ENCODE measurements around the gene PBLD. TPM values are rescaled to one million over a fixed set of nuclear protein-coding genes. Genes with fewer than 3 reads are reported as not detected.
"Not testable (repeated sequence)": the region's sequence is repeated elsewhere in the genome, so short reads cannot be mapped to it uniquely, and the experiment has no call there.

The PBLD gene
- polyA plus RNA-seq, 3 donors: 4.5 to 23.3 (median 8.3) TPM

GRCh38 chr10:68251151-68251550 lies 81.6 kb downstream of the PBLD start:
- 80 to 88% (median 82%) methylated on average over 7 of the region's 7 CpGs for WGBS, 3 donors
- H3K27ac ChIP-seq (ENCODE audit: low read depth, low read length): no peak overlapping the region

DNA sequence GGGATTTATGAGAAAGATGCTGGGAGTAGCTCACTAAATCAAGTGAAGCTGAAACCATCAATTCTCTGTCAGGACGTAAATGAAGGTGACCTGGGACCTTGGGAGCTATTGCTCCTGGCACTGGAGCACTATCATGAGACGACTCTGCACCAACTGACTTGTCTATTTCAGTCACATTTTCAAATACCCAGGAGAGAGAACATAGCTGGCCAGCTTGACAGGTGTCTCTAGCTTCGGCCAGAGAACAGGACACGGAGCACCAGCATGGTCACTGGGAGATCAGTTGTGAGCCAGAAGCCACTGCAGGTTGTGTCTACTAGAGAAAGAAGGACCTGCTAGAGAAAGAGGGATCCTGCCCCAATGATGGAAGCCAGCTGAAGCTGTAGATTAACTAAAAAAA lies 83.4 kb downstream of the PBLD start:
- WGBS, 3 donors: 87 to 93% (median 90%) methylated on average over 4 of the region's 4 CpGs
- H3K27ac ChIP-seq (ENCODE audit: low read depth, low read length): no peak overlapping the region

- WGBS, 3 donors: 79 to 88% (median 86%) methylated on average over 6 of the region's 6 CpGs
- no peak overlapping the region for H3K27ac ChIP-seq (ENCODE audit: low read depth, low read length)
Measured at GRCh38 chr10:68247931-68248330, 84.8 kb downstream of the PBLD start.

GRCh38 chr10:68246397-68246796 lies 86.3 kb downstream of the PBLD start:
- not testable (repeated sequence) for H3K27ac ChIP-seq (ENCODE audit: low read depth, low read length)
- WGBS, 3 donors: 91 to 96% (median 95%) methylated on average over 7 of the region's 7 CpGs

DNA sequence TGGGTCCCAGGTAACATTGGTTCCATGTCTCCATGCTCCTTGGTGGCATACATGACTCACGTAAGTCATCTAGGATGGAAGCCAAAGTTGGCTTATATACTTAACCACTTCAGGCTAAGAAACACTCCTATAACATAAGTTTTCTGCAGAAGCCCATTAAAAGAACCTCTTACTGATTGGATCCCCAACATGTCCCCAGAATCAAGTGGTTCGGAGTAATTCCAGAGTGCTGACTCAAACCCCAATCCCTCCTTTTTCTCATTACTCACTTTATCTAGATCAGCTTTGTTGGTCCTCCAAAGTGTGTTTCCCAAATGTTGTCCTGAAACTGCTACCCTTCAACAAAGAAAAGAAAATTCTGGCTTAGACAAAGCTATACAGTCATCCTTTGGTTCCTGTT lies 90.7 kb downstream of the PBLD start:
- 67 to 94% (median 92%) methylated on average over 2 of the region's 2 CpGs for WGBS, 3 donors
- no peak overlapping the region for H3K27ac ChIP-seq (ENCODE audit: low read depth, low read length)

GRCh38 chr10:68239596-68240150 lies 93.1 kb downstream of the PBLD start:
- no peak overlapping the region for H3K27ac ChIP-seq (ENCODE audit: low read depth, low read length)
- 61 to 75% (median 70%) methylated on average over 5 of the region's 5 CpGs for WGBS, 3 donors

GRCh38 chr10:68239069-68239468 lies 93.7 kb downstream of the PBLD start:
- WGBS, 3 donors: 95 to 96% (median 95%) methylated on average over 5 of the region's 5 CpGs
- no peak overlapping the region for H3K27ac ChIP-seq (ENCODE audit: low read depth, low read length)

DNA sequence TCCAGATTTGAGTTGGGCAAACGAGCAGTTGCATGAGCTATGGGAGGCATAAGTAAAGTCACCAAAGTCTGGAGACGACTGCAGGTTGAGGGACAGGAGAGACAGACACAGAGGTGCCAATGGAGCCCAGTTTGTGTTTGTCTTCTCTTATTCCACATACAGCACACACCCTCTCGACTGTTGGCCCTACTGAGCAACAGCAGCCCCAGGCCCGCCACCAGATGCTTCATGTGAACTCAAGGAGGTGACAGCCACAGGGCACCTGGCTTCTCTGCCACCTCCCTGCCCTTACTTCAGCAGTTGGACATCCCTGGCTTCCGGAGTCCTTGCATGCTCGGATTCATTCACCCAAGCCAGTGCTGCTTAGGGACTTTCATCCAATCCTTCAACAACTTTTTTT lies 94.4 kb downstream of the PBLD start:
- 86 to 93% (median 91%) methylated on average over 6 of the region's 6 CpGs for WGBS, 3 donors
- no peak overlapping the region for H3K27ac ChIP-seq (ENCODE audit: low read depth, low read length)

DNA sequence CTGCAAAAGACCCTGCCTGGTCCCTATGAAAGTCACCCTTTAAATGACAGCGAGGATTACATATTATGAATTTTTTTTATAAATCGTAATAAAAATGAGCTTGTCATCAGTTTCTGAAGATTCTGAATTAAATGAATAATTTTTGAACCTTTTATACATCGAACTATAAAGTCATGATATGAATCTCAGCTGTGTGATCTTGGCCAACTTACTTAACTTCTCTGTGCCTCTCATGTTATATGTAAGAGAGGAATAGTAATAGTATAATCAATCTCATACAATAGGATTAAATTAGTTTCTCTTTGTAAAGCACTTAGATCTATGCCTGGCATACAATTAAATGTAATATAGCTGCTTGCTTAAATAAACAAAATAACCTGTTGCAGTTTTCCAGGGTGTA lies 95.6 kb downstream of the PBLD start:
- WGBS, 3 donors: 90 to 93% (median 92%) methylated on average over 3 of the region's 3 CpGs
- no peak overlapping the region for H3K27ac ChIP-seq (ENCODE audit: low read depth, low read length)

- H3K27ac ChIP-seq (ENCODE audit: low read depth, low read length): no peak overlapping the region
Measured at GRCh38 chr10:68235581-68235980, 97.1 kb downstream of the PBLD start.

DNA sequence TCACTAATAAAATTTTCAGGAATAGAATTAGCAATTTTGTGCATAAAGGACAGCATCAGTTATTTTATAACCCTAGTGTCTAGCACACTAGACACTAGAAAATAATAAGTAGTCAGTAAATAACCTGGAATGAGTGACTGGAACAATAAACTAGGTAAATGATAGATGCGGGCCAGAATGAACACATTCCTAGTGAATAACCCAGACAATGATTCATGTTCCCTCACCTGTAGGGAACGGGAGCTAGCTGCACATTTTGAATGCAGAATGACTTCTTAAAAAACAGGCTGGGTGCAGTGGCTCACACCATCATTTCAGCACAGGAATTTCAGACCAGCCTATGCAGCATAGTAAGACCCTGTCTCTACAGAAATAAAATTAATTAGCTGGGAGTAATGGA lies 97.6 kb downstream of the PBLD start:
- H3K27ac ChIP-seq (ENCODE audit: low read depth, low read length): no peak overlapping the region
- 74 to 84% (median 81%) methylated on average over 2 of the region's 2 CpGs for WGBS, 3 donors

DNA sequence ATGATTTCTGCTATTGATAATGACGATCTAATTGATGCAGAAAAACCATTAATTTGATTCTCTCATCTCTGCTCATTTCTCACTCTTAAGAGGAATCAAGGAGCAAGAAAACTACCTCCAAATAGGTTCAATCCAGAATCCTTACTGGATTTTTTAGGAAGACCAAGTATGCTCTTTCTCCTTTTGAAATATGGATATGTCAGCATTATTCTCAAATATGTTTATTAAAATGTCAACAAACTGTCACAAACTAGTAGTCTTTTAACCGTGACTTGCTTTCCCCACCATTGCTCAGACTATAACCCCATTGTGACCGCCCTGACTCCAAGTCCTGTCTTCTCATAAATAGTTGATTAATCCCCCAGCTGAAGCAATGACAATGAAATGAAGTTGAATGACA lies 99.7 kb downstream of the PBLD start:
- H3K27ac ChIP-seq (ENCODE audit: low read depth, low read length): no peak overlapping the region
- WGBS, 3 donors: 82 to 87% (median 82%) methylated on average over 3 of the region's 3 CpGs

Other genes with a start within 250 kb of the PBLD start
- gene MYPN, start 223.4 kb downstream of the PBLD start, polyA plus RNA-seq: under 1 TPM; 0.03 to 0.25 (median 0.11) TPM
- gene ATOH7, start 100.8 kb downstream of the PBLD start, polyA plus RNA-seq: under 1 TPM in 2 of 3 donors, not detected in 1; 0.04 to 0.32 TPM
- 100 to 1,000 TPM in 2 of 3 donors, 10 to 100 TPM in 1; 57.8 to 175 (median 117) TPM for gene HNRNPH3, start 864 bp downstream of the PBLD start, polyA plus RNA-seq
- gene RUFY2, start 74.3 kb upstream of the PBLD start, polyA plus RNA-seq: 1 to 10 TPM; 4.7 to 9.2 (median 5.2) TPM
- gene DNA2, start 139.0 kb upstream of the PBLD start, polyA plus RNA-seq: 1 to 10 TPM in 1 of 3 donors, under 1 TPM in 2; 0.67 to 1.1 (median 0.93) TPM
- gene SLC25A16, start 194.6 kb upstream of the PBLD start, polyA plus RNA-seq: 10 to 100 TPM in 2 of 3 donors, 1 to 10 TPM in 1; 4.6 to 21.6 (median 13.2) TPM
- under 1 TPM; 0.21 to 0.79 (median 0.27) TPM for gene TET1, start 227.4 kb upstream of the PBLD start, polyA plus RNA-seq